ENCODE data around the gene ZNF559.
"Not testable (repeated sequence)": the region's sequence is repeated elsewhere in the genome, so short reads cannot be mapped to it uniquely, and the experiment has no call there.

ZNF559 gene

DNA sequence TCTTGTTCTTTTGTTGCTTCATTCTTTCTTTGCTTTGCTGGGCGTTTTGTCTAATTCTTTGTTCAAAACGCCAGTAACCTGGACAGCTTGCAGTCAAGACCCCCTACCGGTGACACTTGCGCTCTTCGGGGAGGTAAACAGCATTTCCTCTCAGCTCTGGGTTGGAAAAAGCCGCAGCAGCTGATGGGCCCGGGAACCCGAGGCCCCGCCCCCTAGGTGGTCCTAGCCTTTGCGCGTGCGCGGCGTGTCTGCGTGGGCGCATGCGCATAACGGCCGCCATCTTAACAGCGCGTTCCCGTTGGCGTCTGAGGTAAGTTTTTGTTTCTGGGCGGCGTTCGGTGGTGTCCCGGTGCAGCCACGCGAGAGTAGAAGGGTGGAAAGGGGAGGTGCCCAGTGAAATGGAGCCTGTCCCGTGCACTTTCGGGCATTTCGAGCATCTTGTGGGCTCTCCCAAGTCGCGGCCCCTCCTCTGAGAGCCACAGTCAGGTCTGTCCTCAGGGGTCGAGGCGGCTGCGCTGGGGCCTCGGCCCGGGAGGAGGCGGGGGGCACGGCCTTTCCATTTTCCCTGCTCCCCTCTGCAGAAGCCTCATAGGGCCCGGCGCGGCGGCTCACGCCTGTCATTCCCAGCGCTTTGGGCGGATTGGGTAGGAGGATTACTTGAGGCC lies at the start of gene ZNF559:
TSS of gene ZNF559 (plus strand) at position 261 of the 665 bp plus-strand sequence. CDS start 14,371 bp downstream, outside the sequence.
- DNase-seq (ENCODE audit: low read depth): peak; percentile 82

DNA sequence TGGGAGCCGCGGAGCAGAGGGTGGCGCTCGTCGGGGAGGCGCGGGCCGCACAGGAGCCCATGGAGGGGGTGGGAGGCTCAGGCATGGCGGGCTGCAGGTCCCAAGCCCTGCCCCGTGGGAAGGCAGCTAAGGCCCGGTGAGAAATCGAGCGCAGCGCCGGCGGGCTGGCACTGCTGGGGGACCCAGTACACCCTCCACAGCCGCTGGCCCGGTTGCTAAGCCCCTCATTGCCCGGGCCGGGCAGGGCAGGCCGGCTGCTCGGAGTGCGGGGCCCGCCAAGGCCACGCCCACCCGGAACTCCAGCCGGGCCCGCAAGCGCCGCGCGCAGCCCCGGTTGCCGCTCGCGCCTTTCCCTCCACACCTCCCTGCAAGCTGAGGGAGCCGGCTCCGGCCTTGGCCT lies 40.5 kb upstream of the ZNF559 start:
- DNase-seq (ENCODE audit: low read depth): not testable (repeated sequence)

DNA sequence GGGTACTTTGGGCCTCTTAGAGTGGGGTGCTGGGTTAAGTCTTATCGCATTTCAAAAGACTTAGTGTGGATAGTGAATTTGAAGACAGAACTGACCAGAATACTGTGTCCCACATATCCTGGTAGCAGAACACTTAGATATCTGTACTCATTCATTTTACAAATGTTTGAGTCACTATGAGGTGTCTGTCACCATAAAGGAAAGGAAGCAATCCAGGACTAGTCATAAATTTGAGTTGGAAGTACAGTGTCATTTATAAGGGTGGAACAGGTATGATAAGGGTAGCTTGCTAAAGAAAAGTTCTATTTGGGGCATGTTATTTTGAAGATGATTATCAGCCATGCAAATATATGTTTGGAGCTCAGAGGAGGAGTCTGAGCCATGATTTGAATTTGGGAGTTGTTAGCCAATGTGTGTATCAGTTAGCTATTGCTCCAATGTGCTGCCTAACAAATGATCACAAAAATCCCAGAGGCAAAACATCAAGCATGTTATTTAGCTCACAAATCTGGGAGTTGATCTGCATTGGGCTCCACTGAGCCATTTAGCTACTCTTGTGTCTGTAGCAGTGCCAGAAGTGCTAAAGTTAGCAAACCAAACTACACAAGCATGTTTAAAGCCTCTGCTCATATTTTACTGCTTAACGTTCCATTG lies 34.6 kb upstream of the ZNF559 start:
- no peak for DNase-seq (ENCODE audit: low read depth)

DNA sequence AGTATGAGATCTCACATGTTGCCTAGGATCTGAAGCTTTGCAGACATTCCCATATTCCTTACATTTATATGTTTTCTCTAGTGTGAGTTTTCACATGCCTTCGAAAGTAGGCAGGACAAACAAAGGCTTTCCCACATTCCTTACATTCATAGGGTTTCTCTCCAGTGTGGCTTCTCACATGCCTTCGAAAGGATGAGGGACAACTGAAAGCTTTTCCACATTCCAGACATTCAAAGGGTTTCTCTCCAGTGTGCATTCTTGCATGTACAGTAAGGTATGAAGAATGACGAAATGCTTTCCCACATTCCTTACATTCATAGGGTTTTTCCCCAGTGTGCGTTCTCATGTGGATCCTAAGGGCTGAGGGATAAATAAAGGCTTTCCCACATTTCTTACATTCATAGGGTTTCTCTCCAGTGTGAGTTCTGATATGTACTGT lies 28.5 kb upstream of the ZNF559 start:
- no peak for DNase-seq (ENCODE audit: low read depth)

DNA sequence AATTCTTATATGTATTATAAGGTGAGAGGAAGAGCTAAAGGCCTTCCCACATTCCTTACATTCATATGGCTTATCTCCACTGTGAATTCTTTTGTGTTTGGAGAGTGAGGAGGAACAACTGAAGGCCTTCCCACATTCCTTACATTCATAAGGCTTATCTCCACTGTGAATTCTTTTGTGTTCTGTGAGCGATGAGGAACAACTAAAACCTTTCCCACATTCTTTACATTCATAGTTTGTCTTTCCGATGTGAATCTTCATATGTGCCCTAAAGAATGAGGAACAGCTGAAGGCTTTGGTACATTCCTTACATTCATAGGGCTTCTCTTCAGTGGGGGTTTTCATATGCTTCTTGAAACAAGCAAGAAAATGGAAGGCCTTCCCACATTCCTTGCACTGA lies 27.6 kb upstream of the ZNF559 start:
- DNase-seq (ENCODE audit: low read depth): no peak

DNA sequence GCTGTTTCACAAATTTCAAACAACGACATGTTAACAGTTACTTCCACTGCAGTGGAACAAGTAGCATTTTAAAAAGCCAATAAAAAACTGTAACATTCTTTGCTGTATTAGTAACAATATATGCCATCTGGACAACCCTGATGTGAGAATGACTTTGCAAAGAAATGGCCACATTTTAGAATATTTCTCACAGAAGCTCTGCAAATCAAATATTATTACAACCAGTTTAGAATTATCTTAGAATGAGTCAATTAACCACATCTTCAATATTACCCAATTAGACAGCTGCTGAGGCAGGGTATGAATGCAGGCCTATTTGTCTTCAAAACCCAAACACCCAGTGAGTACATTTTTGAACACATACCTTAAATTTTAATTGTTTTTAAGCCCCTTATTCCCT lies 17.5 kb upstream of the ZNF559 start:
- peak; percentile 89 for DNase-seq (ENCODE audit: low read depth)

DNA sequence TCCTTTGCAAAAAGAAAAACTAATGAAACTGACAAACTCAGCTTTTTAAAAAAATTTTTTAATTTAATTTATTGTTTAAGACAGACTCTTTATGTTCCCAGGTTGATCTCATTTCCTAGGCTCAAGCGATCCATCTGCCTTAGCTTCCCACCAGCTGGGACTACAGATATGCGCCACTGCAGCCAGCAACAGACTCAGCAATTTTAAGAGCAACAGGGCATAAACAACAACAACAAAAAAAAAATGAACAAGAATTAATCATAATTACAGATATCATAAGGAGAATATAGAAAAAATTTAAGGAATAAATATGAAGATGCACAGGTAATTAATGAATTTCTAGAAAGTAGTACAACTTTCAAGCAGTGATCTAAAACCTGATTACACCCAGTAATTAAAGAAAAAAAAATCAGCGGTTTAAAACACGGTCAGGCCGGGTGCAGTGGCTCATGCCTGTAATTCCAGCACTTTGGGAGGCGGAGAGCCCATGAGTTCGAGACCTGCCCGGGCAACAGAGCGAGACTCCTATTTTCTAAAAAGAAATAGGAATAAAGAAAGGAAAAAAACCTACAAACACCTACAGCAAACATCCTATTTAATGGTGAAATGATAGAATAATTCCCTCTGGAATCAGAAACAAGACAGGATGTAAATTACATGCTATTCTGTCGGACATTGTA lies 15.7 kb upstream of the ZNF559 start:
- no peak for DNase-seq (ENCODE audit: low read depth)

- peak; percentile 87 for DNase-seq (ENCODE audit: low read depth)
These were observed 14.6 kb upstream of the ZNF559 start, which contains the start of gene ZNF699 for GRCh38 chr19:9309139-9309973. ZNF699 (minus strand) TSS chr19:9309838; CDS start chr19:9305119, 4,719 bp downstream.

DNA sequence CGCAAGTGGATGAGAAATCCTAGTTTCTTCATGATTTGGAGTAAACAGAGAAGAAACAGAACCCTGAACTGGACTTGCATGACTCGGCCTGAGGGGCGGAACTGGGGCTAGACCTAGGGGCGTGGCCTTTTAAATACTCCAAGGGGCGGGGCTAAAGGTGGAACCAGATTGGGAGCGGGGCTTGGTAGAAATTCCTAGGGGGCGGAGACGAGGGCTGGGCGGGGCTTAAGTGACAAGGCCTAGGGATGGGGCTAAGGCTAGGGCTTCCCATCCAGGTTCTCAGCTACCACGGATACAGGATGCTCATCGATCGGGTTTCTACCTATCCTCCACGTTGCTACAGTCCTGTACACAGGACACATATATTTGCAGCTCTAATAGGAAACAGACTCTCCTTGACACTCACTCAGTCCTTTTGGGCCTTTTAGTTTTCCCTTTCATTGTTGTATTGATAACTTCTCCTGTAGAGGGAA lies 14.0 kb upstream of the ZNF559 start:
- DNase-seq (ENCODE audit: low read depth): peak; percentile 67

GRCh38 chr19:9313756-9314155 lies 10.2 kb upstream of the ZNF559 start:
- no peak for DNase-seq (ENCODE audit: low read depth)

DNA sequence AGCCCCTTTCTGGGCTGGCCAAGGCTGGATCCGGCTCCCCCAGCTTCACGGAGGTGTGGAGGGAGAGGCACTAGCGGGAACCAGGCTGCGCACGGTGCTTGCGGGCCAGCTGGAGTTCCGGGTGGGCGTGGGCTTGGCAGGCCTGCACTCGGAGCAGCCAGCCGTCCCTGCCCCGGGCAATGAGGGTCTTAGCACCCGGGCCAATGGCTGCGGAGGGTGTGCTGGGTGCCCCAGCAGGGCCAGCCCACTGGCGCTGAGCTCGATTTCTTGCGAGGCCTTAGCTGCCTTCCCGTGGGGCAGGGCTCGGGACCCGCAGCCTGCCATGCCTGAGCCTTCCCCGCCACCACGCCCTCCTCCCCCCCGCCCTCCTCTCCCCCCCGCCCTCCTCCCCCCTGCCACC lies 2.6 kb upstream of the ZNF559 start:
- DNase-seq (ENCODE audit: low read depth): no peak

GRCh38 chr19:9321756-9322155 lies 2.2 kb upstream of the ZNF559 start:
- not testable (repeated sequence) for DNase-seq (ENCODE audit: low read depth)

GRCh38 chr19:9322201-9322600 lies 1.8 kb upstream of the ZNF559 start:
- not testable (repeated sequence) for DNase-seq (ENCODE audit: low read depth)

DNA sequence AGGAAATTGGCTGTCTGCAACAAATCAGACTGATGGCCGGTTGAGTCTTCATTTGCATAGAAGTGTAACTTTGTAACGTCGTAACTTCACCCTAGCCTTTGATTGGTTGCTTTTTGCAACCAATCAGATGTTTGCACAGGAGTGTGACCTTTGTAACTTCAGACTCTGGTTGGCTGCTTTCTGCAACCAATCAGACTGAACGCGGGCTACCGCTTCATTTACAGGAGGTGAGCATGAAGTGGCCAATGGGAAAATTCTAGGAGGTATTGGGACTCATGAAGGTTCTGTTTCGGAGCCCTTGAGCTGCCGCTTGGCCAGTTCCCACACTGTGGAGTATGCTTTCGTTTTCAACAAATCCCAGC lies 441 bp upstream of the ZNF559 start:
- DNase-seq (ENCODE audit: low read depth): peak; percentile 65

DNA sequence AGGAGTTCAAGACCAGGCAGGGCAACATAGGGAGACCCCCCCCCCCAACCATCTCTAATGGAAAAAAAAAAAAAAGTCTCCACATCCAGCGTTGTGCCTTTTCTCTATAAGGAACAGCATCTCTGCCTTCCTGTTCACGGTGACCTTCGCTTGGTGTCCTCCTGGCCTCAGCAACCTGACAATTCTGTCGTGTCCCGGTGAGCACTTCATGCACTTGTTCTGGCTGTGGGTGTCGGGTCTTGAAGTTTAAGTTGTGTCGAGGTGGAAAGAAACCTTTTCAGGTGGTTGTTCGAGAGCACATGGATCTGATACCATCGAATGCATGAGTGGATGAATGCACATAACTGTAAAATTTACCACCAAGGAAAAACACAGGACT lies 594 bp downstream of the ZNF559 start:
- no peak for DNase-seq (ENCODE audit: low read depth)

- DNase-seq (ENCODE audit: low read depth): no peak
These were observed 6.0 kb downstream of the ZNF559 start for GRCh38 chr19:9329999-9330398.

GRCh38 chr19:9342610-9343304 lies 18.8 kb downstream of the ZNF559 start:
- no peak for DNase-seq (ENCODE audit: low read depth)

DNA sequence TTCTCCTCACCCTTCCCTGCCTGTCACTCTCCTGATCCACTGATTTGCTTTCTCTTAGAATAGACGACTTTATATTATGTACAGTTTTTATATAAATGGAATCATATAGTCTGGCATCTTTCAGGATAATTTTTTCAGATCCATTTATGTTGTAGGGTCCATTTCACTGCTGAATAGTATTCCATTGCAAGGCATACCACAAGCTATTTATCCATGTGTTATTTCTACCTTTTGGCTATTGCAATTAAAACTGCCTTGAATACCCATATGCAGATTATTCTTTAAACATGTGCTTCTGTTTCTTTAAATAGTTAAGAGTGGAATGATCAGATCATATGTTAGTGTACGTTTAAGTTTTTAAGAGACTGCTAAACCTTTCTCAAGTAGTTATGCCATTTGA lies 21.0 kb downstream of the ZNF559 start:
- no peak for DNase-seq (ENCODE audit: low read depth)

- no peak for DNase-seq (ENCODE audit: low read depth)
These were observed 24.3 kb downstream of the ZNF559 start for GRCh38 chr19:9348253-9348652.

DNA sequence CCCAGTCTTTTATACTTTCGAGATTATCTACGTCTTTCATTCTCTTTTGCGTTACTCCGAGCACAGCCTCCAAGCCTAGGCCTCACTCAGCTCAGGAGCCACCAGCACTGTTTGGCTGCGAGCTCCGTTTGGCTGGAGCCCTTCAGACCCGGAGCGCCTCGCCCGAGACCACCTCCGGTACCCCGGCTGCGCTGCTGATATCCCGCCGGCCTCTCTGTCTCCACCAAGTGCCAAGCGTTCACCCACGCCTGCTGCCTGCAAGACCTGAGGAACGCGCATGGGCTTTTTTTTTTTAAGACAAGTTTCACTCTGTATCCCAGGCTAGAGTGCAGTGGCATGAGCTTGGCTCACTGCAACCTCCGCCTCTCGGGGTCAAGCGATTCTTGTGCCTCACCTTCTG lies 24.7 kb downstream of the ZNF559 start:
- no peak for DNase-seq (ENCODE audit: low read depth)

- no peak for DNase-seq (ENCODE audit: low read depth)
These were observed 28.5 kb downstream of the ZNF559 start for GRCh38 chr19:9352505-9352904.

- DNase-seq (ENCODE audit: low read depth): no peak
These were observed 29.0 kb downstream of the ZNF559 start for GRCh38 chr19:9353011-9353410.
